GM19397 (cell line): Measurements from ENCODE around the gene UGT8.

Source experiments
- ATAC-seq: cut with Tn5 transposase; IDR thresholded peaks from one replicate; pipeline ENCODE4 v1.9.1; 2021; ENCODE audit warnings: mild to moderate bottlenecking, moderate library complexity; ENCODE audit not compliant: unreplicated experiment

UGT8 gene

GRCh38 chr4:114688059-114688458, 89.5 kb downstream of the UGT8 start:
- ATAC-seq = no peak

GRCh38 chr4:114690571-114690970, 92.0 kb downstream of the UGT8 start:
- no peak for ATAC-seq

- ATAC-seq = peak; percentile 85
These were observed 93.3 kb downstream of the UGT8 start for GRCh38 chr4:114691865-114692264.

GRCh38 chr4:114692958-114693357, 94.4 kb downstream of the UGT8 start:
- no peak for ATAC-seq

GRCh38 chr4:114694770-114695169, 96.2 kb downstream of the UGT8 start:
- no peak for ATAC-seq

GRCh38 chr4:114698231-114698630, 99.6 kb downstream of the UGT8 start:
- ATAC-seq = no peak

- no peak for ATAC-seq
These were observed 102.9 kb downstream of the UGT8 start for GRCh38 chr4:114701491-114701890.

GRCh38 chr4:114717432-114717831, 118.8 kb downstream of the UGT8 start:
- ATAC-seq = no peak

- no peak for ATAC-seq
These were observed 126.5 kb downstream of the UGT8 start for GRCh38 chr4:114725066-114725465.

GRCh38 chr4:114727461-114727860, 128.9 kb downstream of the UGT8 start:
- ATAC-seq = no peak
